ENCODE measurements around the gene EFCAB6.

EFCAB6 gene, protein sequence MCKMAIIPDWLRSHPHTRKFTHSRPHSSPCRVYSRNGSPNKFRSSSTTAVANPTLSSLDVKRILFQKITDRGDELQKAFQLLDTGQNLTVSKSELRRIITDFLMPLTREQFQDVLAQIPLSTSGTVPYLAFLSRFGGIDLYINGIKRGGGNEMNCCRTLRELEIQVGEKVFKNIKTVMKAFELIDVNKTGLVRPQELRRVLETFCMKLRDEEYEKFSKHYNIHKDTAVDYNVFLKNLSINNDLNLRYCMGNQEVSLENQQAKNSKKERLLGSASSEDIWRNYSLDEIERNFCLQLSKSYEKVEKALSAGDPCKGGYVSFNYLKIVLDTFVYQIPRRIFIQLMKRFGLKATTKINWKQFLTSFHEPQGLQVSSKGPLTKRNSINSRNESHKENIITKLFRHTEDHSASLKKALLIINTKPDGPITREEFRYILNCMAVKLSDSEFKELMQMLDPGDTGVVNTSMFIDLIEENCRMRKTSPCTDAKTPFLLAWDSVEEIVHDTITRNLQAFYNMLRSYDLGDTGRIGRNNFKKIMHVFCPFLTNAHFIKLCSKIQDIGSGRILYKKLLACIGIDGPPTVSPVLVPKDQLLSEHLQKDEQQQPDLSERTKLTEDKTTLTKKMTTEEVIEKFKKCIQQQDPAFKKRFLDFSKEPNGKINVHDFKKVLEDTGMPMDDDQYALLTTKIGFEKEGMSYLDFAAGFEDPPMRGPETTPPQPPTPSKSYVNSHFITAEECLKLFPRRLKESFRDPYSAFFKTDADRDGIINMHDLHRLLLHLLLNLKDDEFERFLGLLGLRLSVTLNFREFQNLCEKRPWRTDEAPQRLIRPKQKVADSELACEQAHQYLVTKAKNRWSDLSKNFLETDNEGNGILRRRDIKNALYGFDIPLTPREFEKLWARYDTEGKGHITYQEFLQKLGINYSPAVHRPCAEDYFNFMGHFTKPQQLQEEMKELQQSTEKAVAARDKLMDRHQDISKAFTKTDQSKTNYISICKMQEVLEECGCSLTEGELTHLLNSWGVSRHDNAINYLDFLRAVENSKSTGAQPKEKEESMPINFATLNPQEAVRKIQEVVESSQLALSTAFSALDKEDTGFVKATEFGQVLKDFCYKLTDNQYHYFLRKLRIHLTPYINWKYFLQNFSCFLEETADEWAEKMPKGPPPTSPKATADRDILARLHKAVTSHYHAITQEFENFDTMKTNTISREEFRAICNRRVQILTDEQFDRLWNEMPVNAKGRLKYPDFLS (N-terminal part only)

GRCh38 chr22:43812149-43812842 is at the start of gene EFCAB6:
Gene EFCAB6, minus strand, starts transcription at chr22:43812305. Its CDS starts 29,987 bp downstream, at chr22:43782318.
- peak; percentile 96 for DNase-seq

- DNase-seq: peak; percentile 7
Measured at GRCh38 chr22:43861529-43861928, 49.4 kb upstream of the EFCAB6 start.

DNA sequence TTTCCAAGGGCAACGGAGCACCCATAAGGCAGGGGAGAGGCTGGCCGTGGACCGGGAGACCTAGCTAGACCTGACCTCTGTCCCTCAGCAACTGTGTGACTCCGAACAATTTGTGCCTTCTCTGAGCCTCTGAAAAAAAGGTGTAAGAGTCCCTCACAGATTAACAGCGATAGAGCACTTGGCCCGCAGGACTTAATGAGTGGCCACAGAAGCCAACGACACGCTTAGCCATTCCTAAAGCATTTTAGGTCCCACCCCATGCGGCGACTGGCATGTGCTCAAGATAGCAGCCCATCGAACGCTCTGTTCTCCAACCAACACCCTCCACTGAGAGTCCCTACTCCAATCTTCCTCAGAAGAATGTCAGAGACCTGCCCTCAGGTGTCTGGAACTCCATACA is 48.7 kb upstream of the EFCAB6 start:
- no peak for DNase-seq

- DNase-seq: peak; percentile 82
Measured at GRCh38 chr22:43860126-43860525, 48.0 kb upstream of the EFCAB6 start.

DNA sequence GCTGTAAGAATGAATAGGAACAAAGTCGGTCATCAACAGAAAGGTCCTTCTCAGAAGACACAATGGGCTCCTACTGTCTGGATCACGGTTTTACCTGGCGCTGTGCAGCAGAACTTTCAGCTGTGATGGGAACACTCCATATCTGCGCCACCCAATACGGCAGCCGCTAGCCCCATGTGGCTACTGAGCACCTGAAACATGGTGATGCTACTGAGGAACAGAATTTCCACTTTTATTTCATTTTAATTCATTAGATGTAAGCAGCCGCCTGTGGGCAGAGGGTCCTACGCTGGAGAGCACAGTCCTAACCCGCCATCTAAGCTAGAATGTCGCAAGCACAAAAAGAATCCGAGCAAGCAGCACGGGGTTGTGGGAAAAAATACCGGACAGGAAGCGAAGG is 47.5 kb upstream of the EFCAB6 start:
- no peak for DNase-seq

DNA sequence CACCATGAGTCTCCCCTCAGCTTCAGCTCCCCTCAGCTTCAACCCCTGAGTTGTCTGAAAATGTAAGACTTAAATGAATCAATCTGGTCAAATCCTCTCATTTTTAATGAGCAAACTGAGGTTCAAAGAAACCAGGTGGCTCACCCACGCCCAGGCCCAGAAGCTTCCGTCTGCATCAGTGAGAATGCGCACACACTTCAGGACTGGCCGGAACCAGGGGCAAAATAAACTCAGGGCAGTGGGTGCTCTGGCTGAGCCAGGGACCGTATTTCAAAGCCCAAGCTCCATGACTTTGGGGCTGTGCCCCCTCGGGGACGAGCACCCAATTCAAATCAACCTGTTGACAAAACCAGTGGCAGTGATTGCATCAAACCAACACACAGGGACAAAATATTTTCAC is 47.1 kb upstream of the EFCAB6 start:
- DNase-seq: no peak

GRCh38 chr22:43858156-43858895 is 46.2 kb upstream of the EFCAB6 start:
- no peak for DNase-seq

GRCh38 chr22:43857367-43857766 is 45.3 kb upstream of the EFCAB6 start:
- DNase-seq: no peak

GRCh38 chr22:43855431-43855830 is 43.3 kb upstream of the EFCAB6 start:
- DNase-seq: no peak

DNA sequence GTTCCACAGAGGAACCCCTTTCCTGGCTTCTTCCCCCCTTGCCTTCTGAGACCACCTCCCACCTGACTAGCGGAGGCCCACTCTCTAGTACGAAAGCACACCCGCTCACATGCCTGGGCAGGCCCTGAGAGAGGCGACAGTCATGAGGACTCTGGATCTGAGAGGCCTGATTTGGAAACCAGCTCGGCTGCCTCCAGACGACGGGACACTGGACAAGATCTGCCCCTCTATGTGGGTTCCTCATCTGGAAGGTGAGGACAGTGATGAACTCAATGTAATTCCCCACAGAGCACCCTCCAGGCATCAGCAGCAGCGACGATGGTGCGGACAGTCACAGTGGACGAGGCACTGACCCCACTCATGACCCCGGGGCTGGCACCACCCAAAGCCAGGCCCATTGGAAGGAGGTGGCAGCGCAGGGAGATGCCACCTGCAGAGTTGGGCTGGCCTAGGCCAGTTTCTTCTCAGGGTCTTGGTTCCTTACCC is 42.7 kb upstream of the EFCAB6 start:
- DNase-seq: no peak

DNA sequence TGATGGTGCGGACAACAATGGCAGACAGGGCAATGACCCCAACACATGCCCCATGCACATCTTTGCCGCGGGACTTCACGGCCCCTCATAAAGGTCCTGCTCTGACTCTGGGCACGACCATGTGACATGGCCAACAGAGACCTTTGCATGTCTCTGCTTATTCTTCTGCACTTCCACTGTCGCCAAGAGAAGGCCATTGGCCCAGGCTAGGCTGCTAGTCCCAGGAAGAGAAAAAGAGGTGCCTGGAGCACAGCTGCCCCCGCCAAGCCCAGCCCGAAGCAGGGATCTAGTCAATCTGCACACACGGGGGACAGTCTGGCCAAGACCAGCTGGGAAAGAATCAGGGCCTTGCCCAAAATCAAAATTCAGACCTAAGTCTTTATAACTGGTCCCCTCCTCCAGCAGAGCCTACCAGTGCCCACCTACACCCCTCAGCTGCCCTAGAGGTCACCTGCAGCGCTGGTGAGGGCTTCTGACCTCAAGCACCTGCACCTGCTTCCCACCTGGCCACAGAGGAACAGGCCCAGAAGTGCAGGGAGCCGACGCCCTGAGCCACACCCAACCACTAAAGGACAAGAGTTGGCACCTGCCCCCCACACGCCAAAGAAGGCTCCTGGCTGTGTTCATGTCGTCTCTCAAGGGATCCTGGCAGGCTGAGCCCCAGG is 42.1 kb upstream of the EFCAB6 start:
- DNase-seq: no peak

GRCh38 chr22:43853328-43853931 is 41.3 kb upstream of the EFCAB6 start:
- no peak for DNase-seq

DNA sequence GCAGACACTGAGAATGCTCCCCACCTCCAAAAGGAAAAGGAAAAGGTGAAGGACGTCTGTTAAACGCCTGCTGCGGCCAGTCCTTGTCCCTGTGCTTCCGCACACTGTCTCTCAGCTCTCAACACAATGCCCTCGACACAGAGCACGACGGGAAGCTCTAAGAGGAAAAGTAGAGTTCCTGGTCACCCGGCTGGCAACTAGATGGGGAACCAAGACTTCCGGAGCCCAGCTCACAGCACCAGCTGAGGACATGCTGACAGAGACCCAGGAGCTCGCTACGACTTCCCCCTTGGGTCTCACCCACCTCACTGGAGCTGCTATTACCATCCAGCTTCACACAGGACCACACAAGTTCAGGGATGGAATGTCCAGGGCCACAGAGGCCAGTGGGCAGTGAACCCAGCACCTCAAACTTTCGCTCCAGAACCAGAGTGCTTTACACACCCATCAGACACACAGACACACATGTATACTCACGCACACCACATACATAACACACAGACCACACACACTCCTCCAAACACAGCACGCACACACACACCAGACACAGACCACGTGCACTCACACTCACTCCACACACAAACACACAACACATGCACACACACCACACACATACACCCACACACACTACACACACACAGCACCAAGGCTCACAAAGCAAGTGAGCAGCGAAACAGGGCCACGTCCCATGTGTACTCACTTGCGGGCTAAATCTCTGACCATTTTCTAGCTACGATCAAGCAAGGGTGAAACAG is 40.6 kb upstream of the EFCAB6 start:
- no peak for DNase-seq

DNA sequence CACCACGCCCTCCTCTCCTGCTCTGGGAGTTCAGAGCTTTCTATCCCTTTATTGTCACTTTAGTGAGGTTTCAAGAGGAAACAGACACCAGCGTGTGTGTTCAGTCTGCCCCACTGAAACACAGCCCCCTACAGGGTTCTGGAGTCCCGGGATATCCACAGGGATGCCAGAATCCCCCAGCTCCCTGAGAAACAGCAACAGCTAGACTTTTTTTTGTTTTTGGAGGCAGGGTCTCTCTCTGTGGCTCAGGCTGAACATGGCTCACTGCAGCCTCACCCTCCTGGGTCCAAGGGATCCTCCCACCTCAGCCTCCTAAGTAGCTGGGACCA is 39.8 kb upstream of the EFCAB6 start:
- no peak for DNase-seq

- no peak for DNase-seq
Measured at GRCh38 chr22:43851058-43851978, 39.2 kb upstream of the EFCAB6 start.

DNA sequence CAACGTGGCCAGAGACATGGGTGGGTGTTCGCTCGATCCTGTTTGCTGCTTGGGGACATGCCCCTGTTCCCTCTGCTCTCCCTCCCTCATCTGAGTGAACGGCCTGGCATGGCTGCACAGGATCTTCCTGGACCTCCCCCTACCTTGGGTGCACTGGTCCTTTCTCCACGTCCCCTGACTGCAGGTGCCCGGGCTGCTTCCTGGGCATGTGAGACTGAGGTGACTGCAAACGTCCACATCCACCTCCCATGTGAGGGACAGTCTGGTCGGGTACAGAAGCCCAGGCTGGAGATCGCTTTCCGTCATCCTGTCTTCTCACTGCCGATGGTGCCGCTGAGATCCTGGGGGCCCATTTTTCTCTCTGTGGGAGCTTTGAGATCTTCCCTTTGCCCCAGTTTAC is 38.4 kb upstream of the EFCAB6 start:
- DNase-seq: no peak

DNA sequence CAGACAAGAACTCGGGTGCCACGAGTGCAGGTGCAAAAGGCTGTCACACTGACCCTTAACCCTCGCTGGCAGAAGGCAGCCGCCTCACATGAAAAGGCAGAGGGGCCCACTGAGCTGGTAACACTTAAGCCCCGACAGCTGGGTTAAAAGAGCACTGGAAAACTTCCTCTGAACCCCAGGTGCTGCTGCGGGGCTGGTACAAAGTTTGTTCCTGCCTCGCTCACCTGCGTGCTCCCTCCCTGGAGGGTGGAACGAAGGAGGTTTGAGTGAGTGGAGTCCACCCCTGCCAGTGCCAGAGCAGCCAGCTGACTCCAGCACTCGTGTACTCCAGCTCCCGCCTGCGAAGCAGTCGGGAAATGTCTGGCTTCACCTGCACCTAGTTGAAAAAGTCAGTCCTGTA is 37.6 kb upstream of the EFCAB6 start:
- no peak for DNase-seq

GRCh38 chr22:43848366-43849171 is 36.5 kb upstream of the EFCAB6 start:
- peak; percentile 11 for DNase-seq
